Measurements from ENCODE around the gene FBXL13.
"Not testable (repeated sequence)": the region's sequence is repeated elsewhere in the genome, so short reads cannot be mapped to it uniquely, and the experiment has no call there.

Gene FBXL13

DNA sequence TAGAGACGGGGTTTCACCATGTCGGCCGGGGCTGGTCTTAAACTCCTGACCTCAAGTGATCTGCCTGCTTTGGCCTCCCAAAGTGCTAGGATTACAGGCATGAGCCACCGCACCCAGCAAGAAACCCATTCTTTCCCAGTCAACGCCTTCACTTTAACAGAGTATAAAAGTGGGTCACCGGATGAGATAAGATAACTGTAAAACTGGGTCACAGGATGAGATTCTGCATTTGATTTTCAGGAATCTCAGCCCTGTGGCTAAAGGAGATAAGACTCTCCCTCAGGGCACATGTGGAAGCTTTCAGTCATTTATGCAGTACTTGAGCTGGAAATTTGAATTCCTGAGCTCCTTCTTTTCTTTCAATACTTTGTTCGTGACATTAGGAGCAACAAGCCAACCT, 91.0 kb downstream of the FBXL13 start:
- DNase-seq (ENCODE audit: low read depth), result no peak
- no peak overlapping the region for H3K4me3 ChIP-seq (ENCODE audit: low read length)
- TF ChIP-seq, protein P1, sequence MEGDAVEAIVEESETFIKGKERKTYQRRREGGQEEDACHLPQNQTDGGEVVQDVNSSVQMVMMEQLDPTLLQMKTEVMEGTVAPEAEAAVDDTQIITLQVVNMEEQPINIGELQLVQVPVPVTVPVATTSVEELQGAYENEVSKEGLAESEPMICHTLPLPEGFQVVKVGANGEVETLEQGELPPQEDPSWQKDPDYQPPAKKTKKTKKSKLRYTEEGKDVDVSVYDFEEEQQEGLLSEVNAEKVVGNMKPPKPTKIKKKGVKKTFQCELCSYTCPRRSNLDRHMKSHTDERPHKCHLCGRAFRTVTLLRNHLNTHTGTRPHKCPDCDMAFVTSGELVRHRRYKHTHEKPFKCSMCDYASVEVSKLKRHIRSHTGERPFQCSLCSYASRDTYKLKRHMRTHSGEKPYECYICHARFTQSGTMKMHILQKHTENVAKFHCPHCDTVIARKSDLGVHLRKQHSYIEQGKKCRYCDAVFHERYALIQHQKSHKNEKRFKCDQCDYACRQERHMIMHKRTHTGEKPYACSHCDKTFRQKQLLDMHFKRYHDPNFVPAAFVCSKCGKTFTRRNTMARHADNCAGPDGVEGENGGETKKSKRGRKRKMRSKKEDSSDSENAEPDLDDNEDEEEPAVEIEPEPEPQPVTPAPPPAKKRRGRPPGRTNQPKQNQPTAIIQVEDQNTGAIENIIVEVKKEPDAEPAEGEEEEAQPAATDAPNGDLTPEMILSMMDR (conservative IDR thresholded peaks at IDR 0.05; ENCODE audit: low read length), result no peak

DNA sequence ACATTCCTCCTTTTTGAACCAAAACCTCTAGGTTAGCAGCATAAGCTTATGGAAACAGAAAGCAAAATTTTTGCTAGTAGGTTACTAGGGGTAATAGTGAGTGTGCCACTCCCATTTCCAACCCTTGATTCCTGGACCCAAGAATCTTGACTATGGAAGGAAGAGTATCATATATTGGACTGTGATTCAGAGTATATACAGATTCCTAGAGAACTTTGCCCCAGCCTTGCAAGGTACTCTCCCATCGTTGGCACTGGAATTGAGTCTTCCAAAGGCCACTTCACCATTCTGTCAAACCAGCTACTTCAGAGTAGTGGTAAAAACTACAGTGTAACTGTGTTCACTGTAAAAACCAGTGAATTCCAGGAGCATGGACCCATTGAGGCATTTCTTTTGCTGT, 92.4 kb downstream of the FBXL13 start:
- no peak overlapping the region for H3K4me3 ChIP-seq (ENCODE audit: low read length)
- TF ChIP-seq, protein P1 (conservative IDR thresholded peaks at IDR 0.05; ENCODE audit: low read length), result no peak
- no peak for DNase-seq (ENCODE audit: low read depth)

DNA sequence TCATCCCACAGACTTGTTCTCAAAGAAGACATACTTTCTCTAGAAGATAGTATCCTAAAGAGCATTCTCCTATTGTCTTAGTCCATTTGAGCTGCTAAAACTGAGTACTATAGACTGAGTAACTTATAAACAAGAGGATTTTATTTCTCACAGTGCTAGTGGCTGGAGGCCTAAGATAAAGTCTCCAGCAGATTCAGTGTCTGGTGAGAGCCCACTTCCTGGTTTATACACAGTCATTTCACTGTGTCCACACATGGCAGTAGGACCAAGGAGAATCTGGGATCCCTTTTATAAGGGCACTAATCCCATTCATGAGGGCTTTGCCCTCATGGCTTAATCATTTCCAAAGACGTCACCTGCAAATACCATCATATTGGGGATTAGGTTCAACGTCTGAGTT, 93.1 kb downstream of the FBXL13 start:
- TF ChIP-seq, protein P1 (conservative IDR thresholded peaks at IDR 0.05; ENCODE audit: low read length), result no peak
- no peak overlapping the region for H3K4me3 ChIP-seq (ENCODE audit: low read length)
- no peak for DNase-seq (ENCODE audit: low read depth)

DNA sequence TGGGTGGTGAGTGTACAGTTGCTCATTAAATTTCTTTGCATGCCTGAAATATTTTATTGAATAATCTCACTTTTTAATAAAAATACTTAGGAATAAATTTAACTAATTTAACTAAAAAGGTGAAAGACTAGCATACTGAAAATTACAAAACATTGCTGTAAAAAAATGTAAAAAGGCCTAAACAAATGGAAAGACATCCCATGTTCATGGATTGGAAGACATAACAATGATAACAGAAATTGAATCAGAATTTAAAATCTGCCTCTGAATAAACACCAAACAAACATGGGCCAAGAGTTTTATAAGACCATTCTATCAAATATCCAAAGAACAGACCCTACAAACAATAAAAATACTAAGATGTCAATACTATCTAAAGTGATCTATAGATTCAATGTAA, 94.9 kb downstream of the FBXL13 start:
- TF ChIP-seq, protein P1 (conservative IDR thresholded peaks at IDR 0.05; ENCODE audit: low read length), result no peak
- DNase-seq (ENCODE audit: low read depth), result no peak
- no peak overlapping the region for H3K4me3 ChIP-seq (ENCODE audit: low read length)

DNA sequence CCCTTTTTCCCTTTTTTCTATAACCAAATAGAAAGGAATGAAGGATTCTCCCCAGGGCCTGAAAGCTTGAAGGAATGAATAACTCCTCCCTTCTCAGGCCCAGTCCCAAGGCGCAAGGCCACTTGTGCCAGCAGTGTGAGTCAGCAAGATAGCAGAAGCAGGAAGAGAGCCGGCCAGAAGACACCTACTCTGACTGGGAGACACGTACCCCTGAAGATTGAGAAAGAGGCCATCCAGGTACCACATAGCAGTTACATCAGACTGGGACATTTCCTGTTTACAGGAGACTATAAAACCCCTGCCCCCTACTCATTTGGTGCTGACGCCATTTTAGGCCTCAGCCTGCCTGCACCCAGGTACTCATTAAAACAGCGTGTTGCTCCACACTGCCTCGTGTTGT, 96.3 kb downstream of the FBXL13 start:
- peak; percentile 64 for DNase-seq (ENCODE audit: low read depth)
- TF ChIP-seq, protein P1 (conservative IDR thresholded peaks at IDR 0.05; ENCODE audit: low read length), result no peak
- no peak overlapping the region for H3K4me3 ChIP-seq (ENCODE audit: low read length)

DNA sequence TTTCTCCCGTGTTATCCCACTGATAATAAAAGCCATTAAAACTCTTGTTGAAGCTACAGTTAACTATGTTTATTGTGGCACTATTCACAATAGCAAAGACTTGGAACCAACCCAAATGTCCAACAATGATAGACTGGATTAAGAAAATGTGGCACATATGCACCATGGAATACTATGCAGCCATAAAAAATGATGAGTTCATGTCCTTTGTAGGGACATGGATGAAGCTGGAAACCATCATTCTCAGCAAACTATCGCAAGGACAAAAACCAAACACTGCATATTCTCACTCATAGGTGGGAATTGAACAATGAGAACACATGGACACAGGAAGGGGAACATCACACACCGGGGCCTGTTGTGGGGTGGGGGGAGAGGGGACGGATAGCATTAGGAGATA, 97.0 kb downstream of the FBXL13 start:
- H3K4me3 ChIP-seq (ENCODE audit: low read length); DNase-seq (ENCODE audit: low read depth): not testable (repeated sequence)

DNA sequence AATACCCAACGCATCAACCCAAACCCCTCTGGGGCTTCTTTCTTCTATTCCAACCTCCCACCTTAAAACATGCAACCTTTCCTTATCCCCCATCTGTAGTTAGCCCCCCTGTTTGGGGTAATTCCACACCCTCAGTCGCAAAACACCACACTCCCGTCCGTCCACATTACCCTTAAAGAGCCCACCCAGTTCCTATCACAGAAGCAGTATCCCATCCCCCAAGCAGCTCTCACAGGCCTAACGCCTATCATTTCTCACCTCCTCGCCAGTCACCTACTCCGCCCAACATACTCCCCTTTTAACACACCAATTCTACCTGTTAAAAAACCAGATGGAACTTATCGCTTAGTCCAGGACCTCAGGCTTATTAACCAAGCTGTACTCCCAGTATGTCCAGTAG, 98.1 kb downstream of the FBXL13 start:
- TF ChIP-seq, protein P1 (conservative IDR thresholded peaks at IDR 0.05; ENCODE audit: low read length), result no peak
- DNase-seq (ENCODE audit: low read depth), result no peak
- no peak overlapping the region for H3K4me3 ChIP-seq (ENCODE audit: low read length)

DNA sequence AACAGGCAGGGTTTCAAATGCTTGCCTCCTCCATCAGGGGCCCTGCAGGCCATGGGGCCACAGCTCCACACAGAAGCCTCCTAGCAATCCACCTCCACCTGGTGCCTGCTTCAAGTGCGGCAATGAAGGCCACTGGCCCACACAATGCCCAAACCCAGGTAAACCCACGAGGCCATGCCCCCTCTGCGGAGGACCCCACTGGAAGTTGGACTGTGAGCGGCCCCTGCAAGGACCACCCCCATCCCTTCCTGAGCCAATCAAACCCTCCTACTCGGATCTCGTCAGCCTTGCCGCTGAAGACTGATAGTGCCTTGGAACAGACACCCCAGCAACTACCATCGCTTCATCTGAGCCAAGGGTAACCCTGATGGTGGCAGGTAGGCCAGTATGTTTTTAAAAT, 98.7 kb downstream of the FBXL13 start:
- no peak for DNase-seq (ENCODE audit: low read depth)
- TF ChIP-seq, protein P1 (conservative IDR thresholded peaks at IDR 0.05; ENCODE audit: low read length), result no peak
- H3K4me3 ChIP-seq (ENCODE audit: low read length), result no peak overlapping the region
